C4-2B (cell line): Measurements from ENCODE around the gene IDUA.

Experiments used
- H3K27ac ChIP-seq: fragments of 450-650 bp; 2 replicates; pipeline ENCODE4 v1.5.1; 2017
- ZFX ChIP-seq: fragments of 450-650 bp; IDR thresholded peaks from 2 replicates; pipeline ENCODE4 v1.6.1; 2017
- TF ChIP-seq, protein P1 (sequence below): fragments of 450-650 bp; conservative IDR thresholded peaks from 2 replicates; pipeline ENCODE4 v1.5.1; 2017; ENCODE audit warnings: mild to moderate bottlenecking

IDUA gene

DNA sequence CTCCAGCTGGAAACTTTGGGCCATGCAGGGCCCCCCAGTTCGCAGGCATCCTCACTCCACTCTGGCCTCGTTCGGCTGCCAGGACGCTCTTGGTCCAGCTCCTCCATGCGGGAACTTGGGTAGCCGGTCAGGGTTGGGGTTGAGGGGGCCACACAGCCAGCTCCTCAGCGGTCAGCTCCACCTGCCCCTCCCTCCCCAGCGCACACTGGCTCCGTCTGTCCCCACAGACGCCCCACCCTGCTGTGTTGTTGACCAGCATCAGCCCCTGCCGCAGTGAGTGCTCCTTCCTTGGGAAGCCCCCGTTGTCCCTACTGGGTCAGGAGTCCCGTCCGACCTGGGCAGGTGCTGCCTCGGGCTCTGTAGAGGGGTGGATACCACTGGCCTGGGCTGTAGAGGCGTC lies 30.4 kb downstream of the IDUA start:
- no peak for TF ChIP-seq ZFX
- TF ChIP-seq, protein P1, sequence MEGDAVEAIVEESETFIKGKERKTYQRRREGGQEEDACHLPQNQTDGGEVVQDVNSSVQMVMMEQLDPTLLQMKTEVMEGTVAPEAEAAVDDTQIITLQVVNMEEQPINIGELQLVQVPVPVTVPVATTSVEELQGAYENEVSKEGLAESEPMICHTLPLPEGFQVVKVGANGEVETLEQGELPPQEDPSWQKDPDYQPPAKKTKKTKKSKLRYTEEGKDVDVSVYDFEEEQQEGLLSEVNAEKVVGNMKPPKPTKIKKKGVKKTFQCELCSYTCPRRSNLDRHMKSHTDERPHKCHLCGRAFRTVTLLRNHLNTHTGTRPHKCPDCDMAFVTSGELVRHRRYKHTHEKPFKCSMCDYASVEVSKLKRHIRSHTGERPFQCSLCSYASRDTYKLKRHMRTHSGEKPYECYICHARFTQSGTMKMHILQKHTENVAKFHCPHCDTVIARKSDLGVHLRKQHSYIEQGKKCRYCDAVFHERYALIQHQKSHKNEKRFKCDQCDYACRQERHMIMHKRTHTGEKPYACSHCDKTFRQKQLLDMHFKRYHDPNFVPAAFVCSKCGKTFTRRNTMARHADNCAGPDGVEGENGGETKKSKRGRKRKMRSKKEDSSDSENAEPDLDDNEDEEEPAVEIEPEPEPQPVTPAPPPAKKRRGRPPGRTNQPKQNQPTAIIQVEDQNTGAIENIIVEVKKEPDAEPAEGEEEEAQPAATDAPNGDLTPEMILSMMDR, result no peak
- no peak overlapping the region for H3K27ac ChIP-seq

DNA sequence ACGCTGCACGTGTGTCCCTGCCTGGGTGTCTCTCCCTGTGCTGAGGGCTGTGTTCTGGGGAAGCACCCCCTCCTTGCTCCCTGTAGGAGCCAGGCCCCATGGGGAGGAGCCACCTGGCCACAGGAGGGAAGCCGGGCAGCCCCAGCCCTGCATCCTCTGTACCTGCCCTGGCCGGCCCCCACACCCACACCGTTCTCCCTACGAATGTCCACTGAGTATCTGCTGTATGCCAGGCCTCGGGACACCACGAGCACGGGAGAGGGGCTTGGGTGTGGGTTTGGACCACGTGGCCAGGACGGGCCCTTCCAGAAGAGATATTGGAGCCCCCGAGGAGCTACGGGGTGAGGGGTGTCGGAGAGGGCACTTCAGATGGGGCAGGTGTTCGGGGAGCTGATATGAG lies 30.9 kb downstream of the IDUA start:
- no peak overlapping the region for H3K27ac ChIP-seq
- TF ChIP-seq, protein P1, result no peak
- no peak for TF ChIP-seq ZFX

- no peak overlapping the region for H3K27ac ChIP-seq
- TF ChIP-seq, protein P1, result no peak
- TF ChIP-seq ZFX, result no peak
These were observed 31.5 kb downstream of the IDUA start for GRCh38 chr4:1018147-1019020.

- TF ChIP-seq, protein P1, result no peak
- TF ChIP-seq ZFX, result no peak
- no peak overlapping the region for H3K27ac ChIP-seq
These were observed 32.5 kb downstream of the IDUA start for GRCh38 chr4:1019320-1019719.

- TF ChIP-seq, protein P1, result no peak
- TF ChIP-seq ZFX, result no peak
- no peak overlapping the region for H3K27ac ChIP-seq
These were observed 33.1 kb downstream of the IDUA start for GRCh38 chr4:1019729-1020470.

DNA sequence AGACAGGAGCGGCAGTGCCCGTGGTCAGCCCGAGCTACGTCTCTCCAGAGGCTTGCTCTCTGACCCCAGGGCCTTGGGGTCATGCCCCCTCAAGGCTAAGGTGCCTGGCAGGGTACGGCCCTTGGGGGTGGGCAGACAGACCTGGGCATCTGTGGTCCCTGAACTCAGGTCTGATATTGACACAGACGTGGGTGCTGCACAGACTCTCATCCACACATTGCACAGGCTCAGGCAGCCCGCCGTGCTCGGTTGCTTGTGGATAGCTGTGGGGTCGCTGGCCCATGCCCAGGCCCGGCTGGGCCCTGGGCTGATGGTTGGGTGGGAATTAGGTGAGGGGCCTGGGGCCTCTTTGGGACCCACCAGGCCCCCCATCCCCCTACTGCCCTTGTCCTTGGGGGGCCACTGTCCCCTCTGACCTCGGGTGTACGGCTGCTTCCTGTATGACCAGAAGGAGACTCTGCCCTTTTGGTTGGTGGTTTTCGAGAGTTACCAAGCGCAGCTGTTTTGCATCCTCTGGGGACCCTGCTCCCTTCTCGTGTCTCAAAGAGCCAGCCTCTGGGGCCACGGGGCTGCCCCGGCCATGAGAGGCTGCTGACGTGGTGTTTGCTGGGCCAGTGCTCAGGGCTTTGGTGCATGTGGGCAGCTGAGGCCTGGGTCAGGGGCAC lies 34.7 kb downstream of the IDUA start:
- H3K27ac ChIP-seq, result no peak overlapping the region
- TF ChIP-seq, protein P1, result no peak
- no peak for TF ChIP-seq ZFX
